Measurements from ENCODE around the gene RASIP1.

Gene RASIP1

GRCh38 chr19:48674921-48675824 lies 65.2 kb downstream of the RASIP1 start:
- DNase-seq, result peak; percentile 19 to 90 (median 74)

DNA sequence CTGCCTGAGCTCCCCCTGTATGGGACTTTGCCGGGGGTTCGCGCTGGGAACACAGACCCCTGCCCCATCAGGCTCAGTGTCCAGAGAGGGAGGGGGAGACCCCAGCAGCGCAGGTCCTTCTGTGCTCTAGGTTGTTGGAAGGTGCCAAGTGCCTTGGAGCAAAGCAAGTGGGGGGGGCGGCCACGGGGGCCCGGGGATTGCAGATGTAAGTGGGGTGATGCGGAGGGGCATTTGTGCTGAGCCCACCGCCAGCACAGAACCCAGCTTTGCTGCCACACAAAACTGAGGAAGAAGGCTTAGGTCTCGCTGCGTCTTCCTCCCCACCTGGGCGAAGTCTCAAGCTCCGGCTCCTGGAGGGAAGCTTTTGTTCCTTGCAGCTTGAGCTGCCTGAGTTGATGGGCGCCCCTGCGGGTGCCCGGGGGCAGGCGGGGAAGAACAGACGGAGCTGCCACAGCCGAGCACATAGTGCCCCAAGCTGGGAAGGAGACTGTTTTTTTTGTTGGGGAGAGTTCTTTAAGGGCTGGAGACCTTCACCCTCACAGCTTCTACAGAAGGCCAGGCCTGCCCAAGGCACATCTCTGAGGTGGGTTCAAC lies 66.1 kb downstream of the RASIP1 start:
- no peak for DNase-seq

GRCh38 chr19:48673436-48674100 lies 66.8 kb downstream of the RASIP1 start:
- DNase-seq, result no peak

GRCh38 chr19:48672994-48673393 lies 67.4 kb downstream of the RASIP1 start, which contains the start of gene NTN5:
Gene NTN5 (minus strand): TSS chr19:48673017. CDS start chr19:48670986, 2,031 bp downstream.
- DNase-seq, result no peak

- DNase-seq, result no peak
These were observed 68.9 kb downstream of the RASIP1 start for GRCh38 chr19:48671446-48671995.

DNA sequence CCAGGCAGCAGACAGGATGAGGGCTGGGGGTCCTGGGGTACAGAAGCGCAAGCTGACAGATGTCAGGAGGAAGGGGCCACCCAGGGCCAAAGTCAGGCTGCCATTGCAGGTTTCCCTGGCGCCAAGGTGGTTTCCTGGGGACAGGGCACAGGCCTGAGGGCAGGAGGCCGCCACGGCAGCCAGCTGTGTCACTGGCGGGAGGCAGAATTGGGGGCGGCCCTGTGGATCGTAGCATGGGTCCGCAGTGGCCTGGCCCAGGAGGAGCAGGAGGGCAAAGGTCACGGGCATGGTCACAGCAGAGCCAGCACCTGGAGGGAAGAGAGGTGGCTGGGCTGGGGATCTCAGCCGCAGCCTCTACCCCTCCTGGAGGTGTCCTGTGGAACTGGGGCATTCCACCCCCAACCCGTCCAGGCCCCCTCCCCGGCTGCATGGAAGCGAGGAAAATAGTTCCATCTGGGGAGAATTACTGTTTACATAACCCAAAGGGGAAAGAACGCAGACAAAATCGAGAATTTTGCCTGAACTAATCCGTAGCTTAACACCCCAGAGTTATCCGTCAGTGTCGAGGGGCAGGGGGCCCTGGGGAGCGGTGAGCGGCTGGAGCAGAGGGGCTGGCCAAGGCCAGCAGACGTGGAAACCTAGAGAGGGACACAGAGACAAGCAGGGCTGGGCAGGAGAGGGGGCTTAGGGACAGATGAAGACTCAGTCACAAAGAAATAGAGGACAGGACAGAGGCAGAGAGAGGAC lies 69.5 kb downstream of the RASIP1 start:
- no peak for DNase-seq
